Endothelial cell of umbilical vein (primary cell): ENCODE data around the gene SERPINA5. TPM values are rescaled to one million over a fixed set of nuclear protein-coding genes. Genes with fewer than 3 reads are reported as not detected.

Experiments
- BruUV-seq: library from RNA; stranded (reverse); fragments of 400-500 nt; replicated peaks from 2 replicates; lab custom pipeline; 2021; lab: Mats Ljungman, UMichigan
- CTCF ChIA-PET: fragments of 300-600, 350-600 bp; sonication (Branson Sonifier 250); formaldehyde crosslinking; loops from one replicate; lab custom pipeline; 2021; ENCODE audit warnings: antibody characterized with exemption, inconsistent platforms; lab: Charles Lee
- POLR2A ChIA-PET: fragments of 300-600, 350-600 bp; sonication (Branson Sonifier 250); formaldehyde crosslinking; loops from one replicate; lab custom pipeline; 2021; ENCODE audit warnings: antibody characterized with exemption, inconsistent platforms; lab: Charles Lee
- DNase-seq: peaks from one replicate; pipeline ENCODE4 v3.0.0-alpha.2; 2011; ENCODE audit warnings: low read depth, low spot score
- FAIRE-seq: peaks from 2 replicates; lab custom pipeline; 2011; peaks lifted over from hg19 to GRCh38; lab: Jason Lieb, UNC
- H2AFZ ChIP-seq: 2 replicates; pipeline ENCODE4 v1.6.0; 2012; ENCODE audit warnings: low read depth, low read length, control low read depth, inconsistent platforms
- H3K27ac ChIP-seq: 2 replicates; pipeline ENCODE4 v1.5.1; 2011; ENCODE audit warnings: low read depth, mild to moderate bottlenecking, control low read depth, low read length, moderate library complexity; ENCODE audit not compliant: insufficient read depth
- H3K27me3 ChIP-seq, 2 experiments: 2 replicates each; pipeline versions ENCODE4 v1.6.0 to v1.6.1; 2011; ENCODE audit warnings: low read length in 2 of 2, mixed read lengths in 1 of 2; ENCODE audit not compliant: control insufficient read depth in 2 of 2, insufficient read depth in 2 of 2
- H3K36me3 ChIP-seq, 2 experiments: 2 replicates in 1 of 2; 3 replicates in 1 of 2; pipeline ENCODE4 v1.5.1; 2011; ENCODE audit warnings: low read length in 2 of 2, mild to moderate bottlenecking in 1 of 2, moderate library complexity in 1 of 2; ENCODE audit not compliant: control insufficient read depth in 2 of 2, insufficient read depth in 2 of 2; ENCODE audit errors: extremely low read depth in 1 of 2
- H3K4me1 ChIP-seq: 3 replicates; pipeline ENCODE4 v1.5.1; 2011; ENCODE audit warnings: mild to moderate bottlenecking, low read length; ENCODE audit not compliant: control insufficient read depth, insufficient read depth; ENCODE audit errors: extremely low read depth
- H3K4me2 ChIP-seq: 2 replicates; pipeline ENCODE4 v1.6.1; 2011; ENCODE audit warnings: low read length, control low read depth, mixed read lengths; ENCODE audit not compliant: insufficient read depth
- H3K4me3 ChIP-seq, 3 experiments: fragments of 200-600 bp in 1 of 3; sonication (generic), shearing (Covaris generic) in 1 of 3; replicated peaks in 1 of 3; 2 replicates each; pipeline ENCODE4 v1.5.1; 2011 to 2016; ENCODE audit warnings: control low read depth in 3 of 3, low read length in 3 of 3, mild to moderate bottlenecking in 2 of 3, inconsistent platforms in 1 of 3, low read depth in 1 of 3, moderate library complexity in 1 of 3; ENCODE audit not compliant: insufficient read depth in 1 of 3
- H3K79me2 ChIP-seq: 2 replicates; pipeline ENCODE4 v1.6.0; 2012; ENCODE audit warnings: low read length, inconsistent platforms; ENCODE audit not compliant: control insufficient read depth, insufficient read depth
- H3K9ac ChIP-seq: replicated peaks from 2 replicates; pipeline ENCODE3; 2011; ENCODE audit warnings: low read length, control low read depth; ENCODE audit not compliant: insufficient read depth; ENCODE audit errors: extremely low read depth
- H3K9me1 ChIP-seq: replicated peaks from 3 replicates; pipeline ENCODE4 v1.6.0; 2011; ENCODE audit warnings: mild to moderate bottlenecking, low read length; ENCODE audit not compliant: control insufficient read depth, insufficient read depth; ENCODE audit errors: extremely low read depth
- H3K9me3 ChIP-seq: replicated peaks from 2 replicates; pipeline ENCODE4 v1.5.1; 2012; ENCODE audit warnings: low read length, inconsistent platforms; ENCODE audit not compliant: control insufficient read depth, insufficient read depth
- H4K20me1 ChIP-seq: replicated peaks from 2 replicates; pipeline ENCODE3; 2011; ENCODE audit warnings: mild to moderate bottlenecking, low read length; ENCODE audit not compliant: control insufficient read depth, insufficient read depth; ENCODE audit errors: extremely low read depth
- FOS ChIP-seq: IDR thresholded peaks from 2 replicates; pipeline ENCODE4 v1.6.1; 2011; ENCODE audit warnings: mild to moderate bottlenecking, low read length, moderate library complexity, borderline replicate concordance; ENCODE audit not compliant: insufficient read depth
- GATA2 ChIP-seq: IDR thresholded peaks from 2 replicates; pipeline ENCODE4 v1.7.0; 2011; ENCODE audit warnings: low read depth, mild to moderate bottlenecking, moderate library complexity, mixed read lengths, low read length; ENCODE audit not compliant: insufficient read length, insufficient read depth
- JUN ChIP-seq: IDR thresholded peaks from 2 replicates; pipeline ENCODE4 v1.6.1; 2011; ENCODE audit warnings: borderline replicate concordance, low read depth; ENCODE audit not compliant: insufficient read length, insufficient read depth
- POLR2A ChIP-seq: IDR thresholded peaks from 2 replicates; pipeline ENCODE4 v1.6.1; 2012; ENCODE audit warnings: low read depth, mild to moderate bottlenecking, control low read depth, low read length
- POLR2AphosphoS5 ChIP-seq: IDR thresholded peaks from 2 replicates; pipeline ENCODE4 v1.6.1; 2012; ENCODE audit warnings: low read depth, mild to moderate bottlenecking, control low read depth, low read length, moderate library complexity; ENCODE audit not compliant: insufficient read depth
- dilution Hi-C: fragments of 300-500 bp; cut with MboI; formaldehyde crosslinking; loops from one replicate; pipeline ENCODE4 v1.15.0; 2019; ENCODE audit warnings: low sequenced_read_pairs; ENCODE audit not compliant: extremely low pct_ligation_motif_present
- intact Hi-C: fragments of 100-400 bp; cut with micrococcal nuclease; formaldehyde crosslinking; loops from one replicate; pipeline ENCODE4 v1.10.0; 2022
- polyA plus RNA-seq, 4 experiments: library from polyadenylated mRNA; depleted of rRNA in 3 of 4; stranded (reverse) in 3 of 4; unstranded in 1 of 4; fragments of >200 nt; gene quantifications; 2 replicates each; pipeline versions ENCODE4 v1.2.1 to v1.2.3, GENCODE V29; 2011 to 2012; ENCODE audit warnings: missing spikeins in 1 of 4
- total RNA-seq: library from RNA; stranded (reverse); gene quantifications from 2 replicates; pipeline ENCODE4 v1.2.3, GENCODE V29; 2021
- TF ChIP-seq, protein P1 (sequence below), 2 donors: IDR thresholded peaks; 1 replicate in 1 of 2; 2 replicates in 1 of 2; pipeline ENCODE4 v1.5.1; 2011; ENCODE audit warnings: low read length in 2 of 2, mild to moderate bottlenecking in 2 of 2, moderate library complexity in 2 of 2, control low read depth in 1 of 2, inconsistent platforms in 1 of 2, low read depth in 1 of 2; ENCODE audit not compliant: insufficient read depth in 1 of 2; ENCODE audit errors: extremely low read depth in 1 of 2
- TF ChIP-seq, protein P2 (sequence below): IDR thresholded peaks from 2 replicates; pipeline ENCODE4 v1.6.1; 2011; ENCODE audit not compliant: insufficient read depth, insufficient read length

Gene SERPINA5
- total and polyA plus RNA-seq, 2 donors (not counting 3 experiments of a cell fraction or from before 2014, with no cell fraction given), result 0.12 TPM; not detected in 1

DNA sequence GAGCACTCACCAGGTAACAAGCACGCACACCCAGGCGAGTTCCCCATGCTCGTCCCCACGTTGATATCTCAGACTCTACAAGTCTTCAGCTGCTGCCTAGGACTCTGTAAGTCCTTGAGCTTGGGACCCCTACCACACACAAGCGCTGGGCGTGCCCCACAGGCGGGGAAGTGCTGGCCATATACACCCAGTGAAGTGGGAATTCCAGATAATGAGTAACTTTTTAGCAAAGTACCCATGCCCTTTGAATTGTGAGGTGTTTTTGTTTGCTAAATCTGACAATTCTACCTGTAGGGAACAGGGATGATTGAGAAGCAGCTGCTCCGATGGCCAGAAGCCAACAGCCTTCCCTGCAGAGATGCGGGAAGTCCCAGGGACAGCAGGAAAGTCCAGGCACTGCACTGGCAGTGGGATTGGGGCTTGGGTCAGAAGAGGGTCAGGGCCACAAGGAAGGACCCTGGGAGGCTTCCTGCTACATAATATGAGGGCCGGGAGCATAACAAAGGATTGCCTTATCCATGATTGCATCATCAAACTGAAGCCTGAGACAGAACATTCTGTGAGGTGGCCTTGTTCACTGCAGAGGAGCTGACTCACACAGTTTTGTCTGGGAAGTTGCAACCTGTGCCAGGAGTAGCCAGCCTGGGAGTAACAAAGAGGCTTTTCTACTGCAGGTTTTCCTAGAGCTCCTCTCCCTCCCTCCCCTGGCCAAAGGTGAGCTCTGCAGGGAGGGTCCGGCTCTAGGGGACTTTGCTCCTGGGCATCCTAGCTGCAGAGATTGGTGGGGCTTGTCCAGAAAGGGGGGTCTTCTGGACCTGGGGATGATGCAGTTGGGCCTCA, 17.8 kb downstream of the SERPINA5 start:
- H3K27ac ChIP-seq, result peak overlapping the region; percentile 78
- FAIRE-seq (peak; percentile 77), DNase-seq (peak; percentile 77)
- dilution Hi-C loops, result no loop called here
- ChIA-PET POLR2A (interaction anchor here (0.5 to 0.7 kb wide), 2 partner anchors 14 to 75 kb away, joined by 4 to 9 read pairs; no protein-coding TSS in a partner anchor), CTCF (interaction anchor here (0.6 to 0.9 kb wide), 4 partner anchors 9 to 50 kb away, joined by 3 to 4 read pairs (median 3); partner anchors contain the start of gene SERPINA5)
- no peaks in the 10 kb centered on the region for H3K79me2 ChIP-seq
- no TSS peak for BruUV-seq
- no peak overlapping the region for H3K4me3 ChIP-seq
- no peaks in the 10 kb centered on the region for H3K9me1 ChIP-seq
- intact Hi-C loops, result no loop called here
- H3K27me3 ChIP-seq, result no peaks in the 10 kb centered on the region
- H3K4me1 ChIP-seq, result peaks cover 36% of the 10 kb centered on the region
- no peaks in the 10 kb centered on the region for H3K36me3 ChIP-seq
- peak overlapping the region; percentile 48 for H2AFZ ChIP-seq
- H3K4me2 ChIP-seq, result no peak overlapping the region
- H3K9ac ChIP-seq, result peak overlapping the region; percentile 53
- no peaks in the 10 kb centered on the region for H3K9me3 ChIP-seq
- H4K20me1 ChIP-seq, result no peaks in the 10 kb centered on the region
- no peak for TF ChIP-seq POLR2A
- TF ChIP-seq JUN, result peak; percentile 37
- peak; percentile 33 for TF ChIP-seq GATA2
- TF ChIP-seq, protein P1, sequence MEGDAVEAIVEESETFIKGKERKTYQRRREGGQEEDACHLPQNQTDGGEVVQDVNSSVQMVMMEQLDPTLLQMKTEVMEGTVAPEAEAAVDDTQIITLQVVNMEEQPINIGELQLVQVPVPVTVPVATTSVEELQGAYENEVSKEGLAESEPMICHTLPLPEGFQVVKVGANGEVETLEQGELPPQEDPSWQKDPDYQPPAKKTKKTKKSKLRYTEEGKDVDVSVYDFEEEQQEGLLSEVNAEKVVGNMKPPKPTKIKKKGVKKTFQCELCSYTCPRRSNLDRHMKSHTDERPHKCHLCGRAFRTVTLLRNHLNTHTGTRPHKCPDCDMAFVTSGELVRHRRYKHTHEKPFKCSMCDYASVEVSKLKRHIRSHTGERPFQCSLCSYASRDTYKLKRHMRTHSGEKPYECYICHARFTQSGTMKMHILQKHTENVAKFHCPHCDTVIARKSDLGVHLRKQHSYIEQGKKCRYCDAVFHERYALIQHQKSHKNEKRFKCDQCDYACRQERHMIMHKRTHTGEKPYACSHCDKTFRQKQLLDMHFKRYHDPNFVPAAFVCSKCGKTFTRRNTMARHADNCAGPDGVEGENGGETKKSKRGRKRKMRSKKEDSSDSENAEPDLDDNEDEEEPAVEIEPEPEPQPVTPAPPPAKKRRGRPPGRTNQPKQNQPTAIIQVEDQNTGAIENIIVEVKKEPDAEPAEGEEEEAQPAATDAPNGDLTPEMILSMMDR (IDR thresholded peaks at IDR 0.05; ENCODE audit: extremely low read depth in 1 of 2, insufficient read depth in 1 of 2, low read depth in 1 of 2, low read length in 2 of 2), result no peak
- TF ChIP-seq, protein P2, sequence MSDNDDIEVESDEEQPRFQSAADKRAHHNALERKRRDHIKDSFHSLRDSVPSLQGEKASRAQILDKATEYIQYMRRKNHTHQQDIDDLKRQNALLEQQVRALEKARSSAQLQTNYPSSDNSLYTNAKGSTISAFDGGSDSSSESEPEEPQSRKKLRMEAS, result no peak
- TF ChIP-seq POLR2AphosphoS5, result peak; percentile 31
- peak; percentile 57 for TF ChIP-seq FOS
